Lower lobe of right lung (tissue), 2 donors: ENCODE measurements around the gene RBM8A. TPM values are rescaled to one million over a fixed set of nuclear protein-coding genes. Genes with fewer than 3 reads are reported as not detected.

Experiments
- ATAC-seq, 2 donors: fragments of 200-7000 bp; cut with Tn5 transposase; one replicate each; pipeline ENCODE4 v1.9.1; 2020 to 2022; ENCODE audit warnings: mild to moderate bottlenecking in 2 of 2, moderate library complexity in 2 of 2
- DNase-seq: peaks from one replicate; pipeline ENCODE4 v3.0.0-alpha.2; 2020
- H3K27ac ChIP-seq: fragments of 200-600 bp; one replicate; pipeline ENCODE4 v1.8.0; 2022
- H3K27me3 ChIP-seq: fragments of 200-600 bp; one replicate; pipeline ENCODE4 v1.8.0; 2022; ENCODE audit warnings: low read depth
- H3K36me3 ChIP-seq: fragments of 200-600 bp; one replicate; pipeline ENCODE4 v1.8.0; 2022; ENCODE audit warnings: mild to moderate bottlenecking
- H3K4me1 ChIP-seq: fragments of 200-600 bp; one replicate; pipeline ENCODE4 v1.8.0; 2022
- H3K4me3 ChIP-seq: fragments of 200-600 bp; one replicate; pipeline ENCODE4 v1.8.0; 2022; ENCODE audit warnings: mild to moderate bottlenecking
- H3K9me3 ChIP-seq: fragments of 200-600 bp; one replicate; pipeline ENCODE4 v1.8.0; 2022
- intact Hi-C: fragments of 100-400 bp; cut with DNase I; formaldehyde crosslinking; loops from one replicate; pipeline ENCODE4 v1.11.0; 2022
- total RNA-seq: library from RNA; stranded (reverse); fragmentation: NEBNext Ultra II Directional; extraction: Animal tissue kit (Norgen Biotek cat#: 25700); gene quantifications from one replicate; pipeline ENCODE4 v1.2.1, GENCODE V29; 2021
- TF ChIP-seq, protein P1 (sequence below): fragments of 200-600 bp; IDR thresholded peaks from one replicate; pipeline ENCODE4 v1.8.0; 2022; ENCODE audit warnings: antibody characterized with exemption, mild to moderate bottlenecking
- donor health status: DM: no; HTN: yes; CAD: no; lungs with severe emphysema.

Gene RBM8A
- total RNA-seq, 1 donor from 2014 or later, result 109 TPM

DNA sequence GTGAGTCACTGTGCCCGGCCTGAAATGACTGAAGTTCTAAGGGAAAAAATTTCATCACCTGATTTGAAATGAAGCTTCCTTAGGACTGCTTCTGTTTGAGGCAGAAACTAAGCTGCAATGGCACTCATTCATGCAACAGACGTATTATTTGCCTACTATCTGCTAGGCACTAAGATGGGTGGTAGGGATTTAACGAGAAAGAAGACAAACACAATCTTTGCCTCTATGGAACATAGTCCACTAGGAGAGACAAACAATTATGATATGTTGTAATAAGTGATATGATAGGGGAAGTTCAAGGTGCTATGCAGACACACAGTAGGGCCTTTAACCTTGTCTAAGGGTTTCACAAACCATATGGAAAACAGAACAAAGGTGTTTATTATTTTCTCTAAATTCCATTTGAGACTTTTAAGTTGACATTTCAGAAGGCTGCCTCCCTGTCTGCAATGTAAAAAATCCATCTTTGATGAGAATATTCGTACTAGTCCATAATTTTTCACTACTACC, 19.2 kb upstream of the RBM8A start:
- Histone ChIP-seq H3K4me1 (no peaks in the 10 kb centered on the region), H3K36me3 (peaks cover 36% of the 10 kb centered on the region), H3K4me3 (no peak overlapping the region), H3K9me3 (no peaks in the 10 kb centered on the region), H3K27me3 (no peaks in the 10 kb centered on the region), H3K27ac (no peak overlapping the region)
- DNase-seq, result no peak
- no peak for ATAC-seq
- intact Hi-C loops, result no loop called here
- TF ChIP-seq, protein P1, sequence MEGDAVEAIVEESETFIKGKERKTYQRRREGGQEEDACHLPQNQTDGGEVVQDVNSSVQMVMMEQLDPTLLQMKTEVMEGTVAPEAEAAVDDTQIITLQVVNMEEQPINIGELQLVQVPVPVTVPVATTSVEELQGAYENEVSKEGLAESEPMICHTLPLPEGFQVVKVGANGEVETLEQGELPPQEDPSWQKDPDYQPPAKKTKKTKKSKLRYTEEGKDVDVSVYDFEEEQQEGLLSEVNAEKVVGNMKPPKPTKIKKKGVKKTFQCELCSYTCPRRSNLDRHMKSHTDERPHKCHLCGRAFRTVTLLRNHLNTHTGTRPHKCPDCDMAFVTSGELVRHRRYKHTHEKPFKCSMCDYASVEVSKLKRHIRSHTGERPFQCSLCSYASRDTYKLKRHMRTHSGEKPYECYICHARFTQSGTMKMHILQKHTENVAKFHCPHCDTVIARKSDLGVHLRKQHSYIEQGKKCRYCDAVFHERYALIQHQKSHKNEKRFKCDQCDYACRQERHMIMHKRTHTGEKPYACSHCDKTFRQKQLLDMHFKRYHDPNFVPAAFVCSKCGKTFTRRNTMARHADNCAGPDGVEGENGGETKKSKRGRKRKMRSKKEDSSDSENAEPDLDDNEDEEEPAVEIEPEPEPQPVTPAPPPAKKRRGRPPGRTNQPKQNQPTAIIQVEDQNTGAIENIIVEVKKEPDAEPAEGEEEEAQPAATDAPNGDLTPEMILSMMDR, result no peak

DNA sequence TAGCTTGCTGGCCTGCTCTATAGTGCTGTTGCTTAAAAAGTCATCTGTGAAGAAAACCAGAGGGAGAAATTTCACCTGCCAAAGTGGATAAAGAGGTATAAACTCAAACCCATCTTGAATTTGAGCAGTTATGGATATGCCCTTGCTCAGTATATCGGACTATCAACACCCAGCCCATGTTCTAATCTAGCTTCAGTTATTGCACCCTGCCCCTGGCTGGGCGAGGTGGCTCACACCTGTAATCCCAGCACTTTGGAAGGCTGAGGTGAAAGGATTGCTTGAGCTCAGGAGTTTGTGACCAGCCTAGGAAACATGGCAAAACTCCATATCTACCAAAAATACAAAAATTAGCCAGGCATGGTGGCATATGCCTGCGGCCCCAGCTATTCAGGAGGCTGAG, 17.2 kb upstream of the RBM8A start:
- no peak for ATAC-seq

DNA sequence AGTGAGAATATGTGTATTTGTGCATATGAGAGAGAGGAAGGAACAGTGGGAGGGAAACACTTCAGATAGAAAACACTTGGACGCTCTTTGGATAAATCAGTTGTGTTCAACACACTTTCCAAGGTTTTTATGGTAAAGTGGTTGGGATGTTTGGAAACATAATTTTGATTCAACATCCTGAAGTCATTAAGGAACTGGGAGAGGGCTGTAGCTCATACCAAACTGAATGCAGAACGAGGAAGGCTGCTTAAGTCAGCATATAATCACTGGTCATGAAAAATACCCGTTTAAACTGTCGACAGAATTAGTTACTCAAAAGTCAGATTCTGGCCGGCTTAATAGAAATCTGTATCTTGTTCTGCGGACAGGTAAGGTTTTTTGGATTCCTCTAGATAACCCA, 15.6 kb upstream of the RBM8A start:
- intact Hi-C loops, result no loop called here
- Histone ChIP-seq H3K4me1 (no peaks in the 10 kb centered on the region), H3K36me3 (peaks cover 61% of the 10 kb centered on the region), H3K4me3 (no peak overlapping the region), H3K27me3 (no peaks in the 10 kb centered on the region), H3K9me3 (no peaks in the 10 kb centered on the region), H3K27ac (no peak overlapping the region)
- ATAC-seq (no peak), DNase-seq (no peak)
- TF ChIP-seq, protein P1, result no peak

More for the DNA sequence above, 17.2 kb upstream of the RBM8A start:
- Histone ChIP-seq H3K27ac (no peak overlapping the region), H3K9me3 (no peaks in the 10 kb centered on the region), H3K4me3 (no peak overlapping the region), H3K36me3 (peaks cover 51% of the 10 kb centered on the region), H3K27me3 (no peaks in the 10 kb centered on the region), H3K4me1 (no peaks in the 10 kb centered on the region)
- no peak for DNase-seq
- intact Hi-C loops, result no loop called here
- TF ChIP-seq, protein P1, result no peak

DNA sequence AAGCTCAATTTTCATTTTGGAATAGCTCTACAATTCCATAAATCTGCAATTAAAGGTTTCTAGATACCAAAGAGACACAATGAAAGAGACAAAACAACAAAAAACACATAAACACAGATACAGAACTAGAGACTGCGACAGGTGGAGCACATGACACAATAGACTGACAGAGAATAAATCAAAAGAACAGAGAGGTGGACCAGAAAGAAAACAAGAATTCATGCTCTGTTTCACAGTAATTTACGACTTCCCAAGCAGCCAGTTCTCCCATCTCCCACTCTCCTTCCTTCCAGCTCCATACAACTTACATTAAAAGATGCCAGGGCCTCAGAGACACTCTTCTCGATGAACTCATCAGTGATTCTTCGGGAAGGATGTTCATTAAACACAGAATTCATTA, 15.1 kb upstream of the RBM8A start:
- Histone ChIP-seq H3K27ac (no peak overlapping the region), H3K27me3 (no peaks in the 10 kb centered on the region), H3K36me3 (peaks cover 64% of the 10 kb centered on the region), H3K9me3 (no peaks in the 10 kb centered on the region), H3K4me1 (no peaks in the 10 kb centered on the region), H3K4me3 (no peak overlapping the region)
- ATAC-seq (no peak), DNase-seq (no peak)
- TF ChIP-seq, protein P1, result no peak
- intact Hi-C loops, result no loop called here

DNA sequence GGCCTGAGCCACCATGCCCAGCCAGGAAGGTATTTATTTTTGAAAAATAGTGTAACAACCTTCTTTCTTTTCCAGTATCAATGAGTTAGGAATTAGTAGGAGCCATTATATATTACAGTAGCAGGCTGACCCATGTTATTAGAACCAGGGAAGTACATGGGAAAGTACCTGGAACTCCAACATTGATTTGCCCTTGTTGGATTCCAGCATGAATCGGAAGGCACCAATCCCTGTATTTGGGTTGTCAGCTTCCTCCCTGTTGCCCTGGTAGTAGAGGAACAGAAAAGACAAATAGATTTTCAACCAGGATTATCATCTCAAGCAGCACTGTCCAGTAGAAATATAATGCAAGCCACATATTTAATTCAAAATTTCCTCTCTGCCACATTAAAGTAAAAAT, 10.2 kb upstream of the RBM8A start:
- intact Hi-C loops, result no loop called here
- no peak for ATAC-seq

More for the DNA sequence above, 10.2 kb upstream of the RBM8A start:
- H3K27me3 ChIP-seq, result no peaks in the 10 kb centered on the region
- H3K4me1 ChIP-seq, result peaks cover 9% of the 10 kb centered on the region
- DNase-seq, result no peak
- H3K36me3 ChIP-seq, result peaks cover 82% of the 10 kb centered on the region
- no peak overlapping the region for H3K27ac ChIP-seq
- no peaks in the 10 kb centered on the region for H3K9me3 ChIP-seq
- no peak overlapping the region for H3K4me3 ChIP-seq
- TF ChIP-seq, protein P1, result no peak
